Esophagus squamous epithelium (tissue), 5 donors: ENCODE data around the gene MNAT1. TPM values are rescaled to one million over a fixed set of nuclear protein-coding genes. Genes with fewer than 3 reads are reported as not detected.

Source experiments
- DNase-seq: peaks from one replicate; lab custom pipeline; 2025; lab: John Stamatoyannopoulos, UW
- H3K27ac ChIP-seq, 4 donors: fragments of 200-600 bp; sonication (generic); one replicate each; pipeline ENCODE4 v1.5.1; 2016 to 2019; ENCODE audit warnings: mild to moderate bottlenecking in 1 of 4
- H3K27me3 ChIP-seq, 4 donors: fragments of 200-600 bp; sonication (generic); 1 replicate in 3 of 4; 2 replicates in 1 of 4; pipeline versions ENCODE4 v1.5.1 to v1.6.0; 2017 to 2021; ENCODE audit warnings: antibody characterized with exemption in 1 of 4
- H3K36me3 ChIP-seq, 3 donors: fragments of 200-600 bp; sonication (generic); one replicate each; pipeline ENCODE4 v1.5.1; 2016 to 2019
- H3K4me1 ChIP-seq, 3 donors: fragments of 200-600 bp; sonication (generic); one replicate each; pipeline ENCODE4 v1.5.1; 2017 to 2019
- H3K4me3 ChIP-seq, 4 donors: fragments of 200-600 bp; sonication (generic); 1 replicate in 3 of 4; 2 replicates in 1 of 4; pipeline ENCODE4 v1.5.1; 2016 to 2019; ENCODE audit warnings: mild to moderate bottlenecking in 2 of 4, moderate library complexity in 1 of 4
- H3K9me3 ChIP-seq, 3 donors: fragments of 200-600 bp; sonication (generic); one replicate each; pipeline ENCODE4 v1.5.1; 2016 to 2019
- CTCF ChIP-seq, 6 experiments: fragments of 450-650 bp in 4 of 6; fragments of 200-600 bp in 2 of 6; sonication (generic) in 2 of 6; IDR thresholded peaks; one replicate each; pipeline ENCODE4 v1.5.1; 2016 to 2019; ENCODE audit warnings: antibody characterized with exemption in 6 of 6, mild to moderate bottlenecking in 4 of 6, moderate library complexity in 4 of 6
- POLR2A ChIP-seq, 4 donors: fragments of 450-650 bp; IDR thresholded peaks; one replicate each; pipeline ENCODE4 v1.6.1; 2017; ENCODE audit warnings: antibody characterized with exemption in 4 of 4, mild to moderate bottlenecking in 4 of 4, moderate library complexity in 3 of 4
- WGBS, 2 donors: methylation state at CpG; one replicate each; pipeline ENCODE4 v1.1.5; 2018; 5-methylcytosine and 5-hydroxymethylcytosine counted together
- intact Hi-C: fragments of 100-400 bp; cut with DNase I; formaldehyde crosslinking; loops from one replicate; pipeline ENCODE4 v1.15.0; 2022
- total RNA-seq, 4 donors: library from RNA; depleted of rRNA; stranded (reverse); fragments of >200 nt; gene quantifications; one replicate each; pipeline ENCODE4 v1.1.0, GENCODE V29; 2016
- donor health status: DM: yes; HTN: yes; CAD: no.

Gene MNAT1
- total RNA-seq, 4 donors from 2014 or later, result 16.7 to 39.1 (median 24.4) TPM

- no peak for TF ChIP-seq CTCF (IDR thresholded peaks at IDR 0.05)
- TF ChIP-seq POLR2A (IDR thresholded peaks at IDR 0.05), result no peak
- H3K4me1 ChIP-seq, result no peaks in the 10 kb centered on the region
- no peak overlapping the region for H3K27ac ChIP-seq
- no peaks in the 10 kb centered on the region for H3K27me3 ChIP-seq
- H3K9me3 ChIP-seq, result no peaks in the 10 kb centered on the region
- peaks cover 0 to 10% (median 0%) of the 10 kb centered on the region in 3 donors for H3K36me3 ChIP-seq
- WGBS, 2 donors, result 80 to 94% methylated on average over 1 of the region's 1 CpG
- DNase-seq, result no peak
- no peak overlapping the region for H3K4me3 ChIP-seq
- intact Hi-C loops, result no loop called here
Observed at GRCh38 chr14:60968099-60968498, 233.5 kb downstream of the MNAT1 start.

- H3K27ac ChIP-seq, result no peak overlapping the region
- no peak for DNase-seq
- H3K36me3 ChIP-seq, result peaks cover 0 to 15% (median 0%) of the 10 kb centered on the region in 3 donors
- H3K4me3 ChIP-seq, result no peak overlapping the region
- TF ChIP-seq POLR2A (IDR thresholded peaks at IDR 0.05), result no peak
- TF ChIP-seq CTCF (IDR thresholded peaks at IDR 0.05), result no peak
- no peaks in the 10 kb centered on the region for H3K4me1 ChIP-seq
- intact Hi-C loops, result no loop called here
- H3K27me3 ChIP-seq, result no peaks in the 10 kb centered on the region
- H3K9me3 ChIP-seq, result no peaks in the 10 kb centered on the region
Observed at GRCh38 chr14:60968671-60969070, 234.1 kb downstream of the MNAT1 start.

GRCh38 chr14:60970146-60970545 is 235.6 kb downstream of the MNAT1 start:
- Histone ChIP-seq H3K4me3 (no peak overlapping the region), H3K4me1 (no peaks in the 10 kb centered on the region), H3K27me3 (no peaks in the 10 kb centered on the region), H3K27ac (no peak overlapping the region), H3K9me3 (no peaks in the 10 kb centered on the region), H3K36me3 (peaks cover 0 to 30% (median 0%) of the 10 kb centered on the region in 3 donors)
- no peak for TF ChIP-seq POLR2A (IDR thresholded peaks at IDR 0.05)
- TF ChIP-seq CTCF (IDR thresholded peaks at IDR 0.05), result no peak
- 77 to 87% methylated on average over 2 of the region's 2 CpGs for WGBS, 2 donors
- no peak for DNase-seq
- intact Hi-C loops, result no loop called here

- Histone ChIP-seq H3K27me3 (no peaks in the 10 kb centered on the region), H3K27ac (no peak overlapping the region), H3K36me3 (peaks cover 0 to 41% (median 0%) of the 10 kb centered on the region in 3 donors), H3K4me3 (no peak overlapping the region), H3K9me3 (no peaks in the 10 kb centered on the region), H3K4me1 (no peaks in the 10 kb centered on the region)
- WGBS, 2 donors, result 23 to 26% methylated on average over 2 of the region's 2 CpGs
- TF ChIP-seq POLR2A (IDR thresholded peaks at IDR 0.05), result no peak
- TF ChIP-seq CTCF (IDR thresholded peaks at IDR 0.05), result no peak
- intact Hi-C loops, result no loop called here
- no peak for DNase-seq
Observed at GRCh38 chr14:60971271-60971670, 236.7 kb downstream of the MNAT1 start.

- H3K9me3 ChIP-seq, result no peaks in the 10 kb centered on the region
- peaks cover 0 to 44% (median 0%) of the 10 kb centered on the region in 3 donors for H3K36me3 ChIP-seq
- WGBS, 2 donors, result 96 to 97% methylated on average over 15 of the region's 15 CpGs
- H3K4me3 ChIP-seq, result no peak overlapping the region
- H3K4me1 ChIP-seq, result no peaks in the 10 kb centered on the region
- no peak for TF ChIP-seq CTCF (IDR thresholded peaks at IDR 0.05)
- TF ChIP-seq POLR2A (IDR thresholded peaks at IDR 0.05), result no peak
- intact Hi-C loops, result no loop called here
- no peak overlapping the region for H3K27ac ChIP-seq
- DNase-seq, result no peak
- no peaks in the 10 kb centered on the region for H3K27me3 ChIP-seq
Observed at GRCh38 chr14:60972295-60972694, 237.7 kb downstream of the MNAT1 start.
